HG03095 (cell line): ENCODE measurements around the gene KDM1A.
"Not testable (repeated sequence)": the region's sequence is repeated elsewhere in the genome, so short reads cannot be mapped to it uniquely, and the experiment has no call there.

ENCODE experiments used
- ATAC-seq: cut with Tn5 transposase; IDR thresholded peaks from one replicate; pipeline ENCODE4 v1.9.1; 2021; ENCODE audit warnings: moderate library complexity; ENCODE audit not compliant: unreplicated experiment

KDM1A gene

DNA sequence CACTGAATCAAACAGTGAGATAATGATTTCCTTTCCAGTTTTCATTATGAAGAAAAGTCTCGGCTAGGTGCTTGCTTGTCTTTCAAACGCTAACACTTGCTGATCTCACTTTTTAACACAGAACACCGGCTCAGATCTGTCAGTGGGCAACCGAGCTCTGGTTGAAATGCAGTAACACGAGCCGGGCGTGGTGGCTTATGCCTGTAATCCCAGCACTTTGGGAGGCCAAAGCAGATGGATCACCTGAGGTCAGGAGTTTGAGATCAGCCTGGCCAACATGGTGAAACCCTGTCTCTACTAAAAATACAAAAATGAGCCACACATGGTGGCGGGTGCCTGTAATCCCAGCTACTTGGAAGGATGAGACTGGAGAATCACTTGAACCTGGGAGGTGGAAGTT, 9.2 kb upstream of the KDM1A start:
- not testable (repeated sequence) for ATAC-seq

DNA sequence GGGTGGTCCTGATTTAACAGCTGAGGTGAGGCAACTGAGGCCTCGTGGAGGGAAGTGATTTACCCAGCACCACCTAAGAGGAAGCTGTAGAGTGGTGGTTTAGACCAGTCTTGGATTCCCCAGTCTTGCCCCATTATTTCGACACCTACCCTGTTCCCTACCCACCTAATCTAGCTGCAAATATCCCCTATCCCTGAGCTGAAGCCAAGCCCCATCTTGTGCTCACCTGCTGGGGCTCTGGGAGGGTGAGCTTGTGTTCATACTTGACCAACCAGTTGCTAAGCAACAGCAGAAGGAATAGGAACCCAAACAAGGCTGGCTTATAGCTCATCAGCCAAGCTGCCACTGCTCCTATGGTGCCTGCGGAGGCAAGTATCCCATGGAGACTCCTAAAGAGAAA, 5.6 kb upstream of the KDM1A start:
- ATAC-seq, result no peak

DNA sequence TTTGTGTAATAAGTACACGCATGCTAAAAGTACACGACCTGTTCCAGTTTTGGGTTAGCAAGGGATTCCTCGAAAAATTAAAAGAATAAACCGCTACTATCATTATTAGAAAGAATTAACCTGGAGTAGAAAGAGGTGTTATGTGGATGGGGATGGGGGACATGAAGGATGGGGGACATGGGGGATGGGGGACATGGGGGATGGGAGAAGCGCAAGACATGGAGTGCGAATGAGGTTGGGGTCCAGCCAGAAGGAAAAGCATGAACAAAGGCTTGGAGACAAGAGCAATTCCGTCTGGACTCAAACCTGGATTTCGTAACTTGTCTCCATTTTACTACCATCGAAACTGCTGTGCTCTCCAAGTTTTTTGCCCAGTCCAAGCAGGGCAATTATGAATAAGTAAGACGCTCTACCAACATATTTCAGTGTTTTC, 591 bp upstream of the KDM1A start:
- ATAC-seq, result peak; percentile 6

DNA sequence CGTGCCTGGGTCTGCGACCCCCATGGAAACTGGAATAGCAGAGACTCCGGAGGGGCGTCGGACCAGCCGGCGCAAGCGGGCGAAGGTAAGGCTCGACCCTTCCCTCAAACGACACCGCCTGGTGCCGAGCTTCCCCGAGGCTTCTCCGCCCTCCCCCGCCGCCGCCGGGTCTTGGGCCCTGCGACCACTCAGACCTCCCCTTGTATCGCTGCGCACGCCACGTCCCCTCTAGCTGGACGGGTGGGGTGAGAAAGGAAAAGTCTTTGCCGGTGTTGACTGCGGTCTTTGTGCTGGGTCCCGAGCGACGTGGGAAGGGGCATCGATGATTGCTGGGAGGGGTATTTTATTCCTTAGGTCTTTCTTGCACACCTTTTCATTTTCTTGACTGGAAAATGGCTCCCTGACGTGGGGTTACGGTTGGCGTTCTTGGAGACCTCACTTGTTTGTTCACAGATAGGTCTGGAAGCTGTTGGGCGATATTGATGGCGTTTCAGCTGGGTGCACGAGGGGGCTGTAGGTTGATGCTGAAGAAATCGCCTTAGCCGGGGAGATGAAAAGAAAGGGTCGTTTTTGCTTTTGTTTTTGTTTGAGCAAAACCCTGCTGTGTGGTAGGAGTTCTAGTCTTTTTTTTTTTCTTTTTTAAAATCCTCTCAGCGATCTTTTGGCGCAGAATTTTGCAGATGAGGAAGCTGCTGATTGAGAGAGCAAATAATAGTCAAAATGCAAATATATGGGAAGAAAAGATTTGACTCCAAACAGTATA, 776 bp downstream of the KDM1A start:
- peak; percentile 7 for ATAC-seq

DNA sequence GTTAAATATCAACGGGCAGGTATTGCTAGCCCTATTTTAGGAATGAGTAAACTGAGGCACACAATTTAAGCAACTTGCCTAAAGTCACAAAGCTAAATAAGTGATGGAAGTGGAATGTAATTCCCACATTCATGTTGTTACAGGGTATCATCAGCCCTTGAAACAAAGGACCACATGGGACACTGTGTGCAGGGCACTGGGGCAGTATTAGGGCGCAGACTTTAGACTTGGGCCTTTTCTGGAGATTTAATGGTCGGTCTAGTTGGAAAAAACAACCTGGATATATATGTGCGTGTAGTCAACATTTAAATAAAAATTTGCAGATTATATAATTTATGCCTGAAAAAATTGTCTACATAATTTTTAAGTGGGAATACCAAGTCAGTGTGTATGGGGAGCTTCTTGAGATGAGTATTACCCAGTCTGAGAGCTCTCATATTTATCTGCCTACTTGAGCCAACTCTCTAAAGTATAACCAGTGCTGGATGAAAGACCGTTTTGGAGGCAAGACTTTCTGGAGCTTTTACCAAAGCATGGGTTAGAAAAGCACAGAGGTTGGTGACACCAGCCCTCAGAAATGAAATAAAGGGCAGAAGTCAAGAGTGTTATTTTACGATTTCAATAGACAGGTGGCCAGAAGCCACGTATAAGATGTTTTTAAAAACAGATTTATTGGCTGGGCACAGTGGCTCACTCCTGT, 1.6 kb downstream of the KDM1A start:
- no peak for ATAC-seq

- no peak for ATAC-seq
Observed at GRCh38 chr1:23021834-23022233, 2.6 kb downstream of the KDM1A start.

- ATAC-seq, result no peak
Observed at GRCh38 chr1:23023174-23023845, 4.0 kb downstream of the KDM1A start.

DNA sequence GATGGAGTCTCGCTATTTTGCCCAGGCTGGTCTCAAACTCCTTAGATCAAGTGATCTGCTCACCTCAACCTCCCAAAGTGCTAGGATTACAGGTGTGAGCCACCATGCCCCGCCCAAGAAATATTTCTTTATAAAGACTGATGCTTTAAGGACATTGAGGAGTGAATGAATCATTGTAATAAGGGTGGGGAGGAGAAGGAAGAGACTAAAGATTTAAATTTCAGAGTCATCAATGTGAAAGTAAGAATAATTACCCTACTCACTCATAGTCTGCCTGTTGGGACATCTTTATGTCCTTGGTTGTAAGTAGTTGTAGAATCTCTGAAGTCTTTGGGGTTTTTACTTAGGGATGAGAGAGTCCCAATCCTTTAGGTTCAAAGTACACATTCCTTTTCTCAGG, 7.3 kb downstream of the KDM1A start:
- ATAC-seq, result no peak

GRCh38 chr1:23027352-23027907, 8.2 kb downstream of the KDM1A start:
- ATAC-seq, result no peak

- no peak for ATAC-seq
Observed at GRCh38 chr1:23029337-23029736, 10.1 kb downstream of the KDM1A start.

DNA sequence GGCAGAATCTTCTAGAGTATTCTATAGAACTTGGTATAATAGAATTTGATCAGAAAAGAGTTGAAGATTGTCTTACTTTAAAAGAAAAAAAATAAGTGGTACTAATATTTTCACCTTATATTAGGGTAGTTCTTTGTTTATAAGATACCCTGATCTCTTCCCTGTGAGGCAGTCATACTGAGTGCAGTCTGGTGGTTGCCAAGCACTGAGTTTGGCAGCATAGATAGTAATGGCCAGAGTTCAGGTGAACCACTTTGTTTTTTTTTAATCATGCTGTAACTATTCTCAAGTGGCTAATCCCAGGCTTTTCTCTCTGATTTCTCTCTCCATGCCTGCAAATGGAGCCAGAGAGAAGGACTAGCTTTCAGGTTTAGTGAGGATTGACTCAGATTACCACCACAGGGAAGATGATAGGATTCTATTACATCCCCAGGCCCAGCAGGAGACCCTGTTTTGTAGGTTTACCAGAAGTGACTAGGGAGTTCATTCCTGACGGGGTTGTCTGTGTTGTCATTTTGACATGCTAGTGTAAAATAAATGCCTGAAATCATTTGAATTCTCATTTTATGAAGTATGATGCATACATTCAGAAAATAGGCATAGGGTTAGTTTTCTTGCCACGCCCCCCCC, 16.7 kb downstream of the KDM1A start:
- ATAC-seq, result no peak

- no peak for ATAC-seq
Observed at GRCh38 chr1:23037081-23037740, 17.9 kb downstream of the KDM1A start.

- no peak for ATAC-seq
Observed at GRCh38 chr1:23039308-23039826, 20.1 kb downstream of the KDM1A start.

DNA sequence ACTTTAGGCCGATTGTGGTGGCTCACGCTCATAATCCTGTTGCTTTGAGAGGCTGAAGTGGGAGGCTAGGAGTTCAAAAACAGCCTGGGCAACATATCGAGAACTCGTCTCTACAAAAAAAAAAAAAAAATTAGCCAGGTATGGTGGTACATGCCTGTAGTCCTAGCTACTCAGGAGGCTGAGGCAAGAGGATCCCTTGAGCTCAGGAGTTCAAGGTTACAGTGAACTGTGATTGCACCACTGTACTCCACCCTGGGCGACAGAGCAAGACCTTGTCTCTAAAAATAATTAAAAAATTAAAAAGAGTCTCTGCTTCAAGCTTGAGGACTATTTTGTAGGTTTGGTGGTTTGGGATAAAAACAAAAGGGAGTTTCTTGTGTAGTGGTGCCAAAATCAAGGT, 21.2 kb downstream of the KDM1A start:
- no peak for ATAC-seq

GRCh38 chr1:23044035-23044434, 24.8 kb downstream of the KDM1A start:
- no peak for ATAC-seq

GRCh38 chr1:23050201-23050600, 30.9 kb downstream of the KDM1A start:
- ATAC-seq, result no peak

DNA sequence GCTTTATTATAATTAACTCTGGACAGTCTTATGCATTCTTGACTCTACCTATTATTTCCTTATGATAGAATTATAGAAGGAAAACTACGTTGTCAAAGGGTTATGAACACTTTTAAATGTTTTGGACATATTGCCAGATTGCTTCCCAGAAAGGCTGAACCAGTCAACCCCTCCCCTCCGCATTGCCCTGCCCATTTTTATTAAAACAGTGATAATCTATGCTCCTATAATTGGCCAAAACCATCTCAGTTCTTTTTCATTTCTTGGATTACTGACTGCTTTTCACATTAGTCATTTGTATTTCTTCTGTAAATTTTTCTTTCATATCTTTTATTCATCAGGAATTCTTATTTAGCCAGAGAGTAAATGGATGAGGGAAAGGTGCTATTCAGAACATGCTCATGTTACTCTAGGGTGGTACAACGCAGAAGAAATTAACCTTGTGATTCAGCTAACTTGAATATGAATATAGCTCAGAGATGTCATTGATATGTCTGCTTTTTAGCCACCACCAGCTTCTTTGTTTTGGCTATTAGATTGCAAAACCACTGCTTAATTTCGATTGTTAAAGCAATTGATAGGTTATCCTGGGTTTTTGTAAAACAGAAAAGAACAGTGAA, 32.1 kb downstream of the KDM1A start:
- no peak for ATAC-seq

- ATAC-seq, result no peak
Observed at GRCh38 chr1:23057301-23057700, 38.0 kb downstream of the KDM1A start.

DNA sequence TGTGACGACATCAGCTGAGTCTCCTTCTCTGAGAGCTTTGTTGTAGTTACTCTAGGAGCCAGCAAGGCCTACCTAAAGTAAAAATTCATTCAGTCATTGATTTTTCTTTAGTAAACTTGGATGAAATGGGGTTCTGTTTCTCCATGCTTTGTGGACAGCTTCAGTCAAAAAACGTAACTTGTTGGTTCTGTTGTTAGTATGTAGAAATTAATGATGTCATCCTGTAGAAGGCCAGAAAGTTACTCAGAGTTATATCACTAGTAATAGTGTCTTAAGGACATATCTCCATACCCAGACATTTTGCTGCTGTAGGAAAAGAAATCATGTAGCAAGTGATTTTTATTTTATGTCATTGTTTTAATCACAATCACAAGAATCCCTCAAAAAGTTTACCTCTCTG, 43.0 kb downstream of the KDM1A start:
- no peak for ATAC-seq

DNA sequence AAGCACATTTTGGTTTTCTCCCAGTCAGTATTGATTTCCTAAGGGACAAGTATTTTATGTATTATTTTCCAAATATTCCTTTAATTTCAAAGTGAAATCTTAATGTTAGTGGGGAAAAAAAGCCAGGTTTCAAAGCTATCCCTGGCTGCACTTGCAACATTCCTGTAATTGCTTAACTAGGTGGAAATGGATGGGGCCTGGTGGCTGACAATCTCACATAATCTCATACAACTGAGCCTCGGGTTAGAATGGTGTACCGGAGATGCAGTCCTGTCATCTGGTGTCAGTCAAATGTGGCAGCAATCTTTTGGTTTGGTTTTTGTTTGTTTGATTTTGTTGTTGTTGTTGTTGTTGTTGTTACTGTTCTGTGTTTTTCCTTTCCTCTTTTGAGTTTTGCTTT, 46.1 kb downstream of the KDM1A start:
- no peak for ATAC-seq
